HG02852 (cell line): ENCODE results near the gene TNPO3.
"Not testable (repeated sequence)": the region's sequence is repeated elsewhere in the genome, so short reads cannot be mapped to it uniquely, and the experiment has no call there.

Experiments used
- ATAC-seq: cut with Tn5 transposase; IDR thresholded peaks from one replicate; pipeline ENCODE4 v1.9.1; 2021; ENCODE audit warnings: mild to moderate bottlenecking, moderate library complexity; ENCODE audit not compliant: unreplicated experiment

Gene TNPO3

GRCh38 chr7:129072479-129073011, 17.6 kb upstream of the TNPO3 start:
- no peak for ATAC-seq

- ATAC-seq = no peak
Measured at GRCh38 chr7:129069021-129069420, 14.1 kb upstream of the TNPO3 start.

- ATAC-seq = no peak
Measured at GRCh38 chr7:129067943-129068548, 13.1 kb upstream of the TNPO3 start.

- not testable (repeated sequence) for ATAC-seq
Measured at GRCh38 chr7:129067132-129067561, 12.2 kb upstream of the TNPO3 start.

- ATAC-seq = no peak
Measured at GRCh38 chr7:129066290-129067131, 11.6 kb upstream of the TNPO3 start.

GRCh38 chr7:129055861-129056464, 1.1 kb upstream of the TNPO3 start:
- no peak for ATAC-seq

- ATAC-seq = peak; percentile 13
Measured at GRCh38 chr7:129055294-129055816, 444 bp upstream of the TNPO3 start.

GRCh38 chr7:129053938-129054437, 923 bp downstream of the TNPO3 start:
- no peak for ATAC-seq

GRCh38 chr7:129052441-129052840, 2.5 kb downstream of the TNPO3 start:
- ATAC-seq = no peak

- not testable (repeated sequence) for ATAC-seq
Measured at GRCh38 chr7:129051459-129051858, 3.5 kb downstream of the TNPO3 start.

GRCh38 chr7:129047761-129048160, 7.2 kb downstream of the TNPO3 start:
- ATAC-seq = no peak

GRCh38 chr7:129045682-129046081, 9.2 kb downstream of the TNPO3 start:
- ATAC-seq = no peak

- no peak for ATAC-seq
Measured at GRCh38 chr7:129043012-129043411, 11.9 kb downstream of the TNPO3 start.

GRCh38 chr7:129041142-129042085, 13.5 kb downstream of the TNPO3 start:
- ATAC-seq = peak; percentile 60

GRCh38 chr7:129038468-129038867, 16.4 kb downstream of the TNPO3 start:
- not testable (repeated sequence) for ATAC-seq

GRCh38 chr7:129037585-129037984, 17.3 kb downstream of the TNPO3 start:
- no peak for ATAC-seq

- no peak for ATAC-seq
Measured at GRCh38 chr7:129032017-129032416, 22.9 kb downstream of the TNPO3 start.

GRCh38 chr7:129030440-129030839, 24.5 kb downstream of the TNPO3 start:
- ATAC-seq = no peak

GRCh38 chr7:129024125-129024524, 30.8 kb downstream of the TNPO3 start:
- no peak for ATAC-seq

- no peak for ATAC-seq
Measured at GRCh38 chr7:129021656-129022055, 33.3 kb downstream of the TNPO3 start.
